HG03039 (cell line): ENCODE results near the gene EPHA2.

Experiments
- ATAC-seq: cut with Tn5 transposase; IDR thresholded peaks from one replicate; pipeline ENCODE4 v1.9.1; 2021; ENCODE audit warnings: mild to moderate bottlenecking, moderate library complexity; ENCODE audit not compliant: unreplicated experiment

The EPHA2 gene

DNA sequence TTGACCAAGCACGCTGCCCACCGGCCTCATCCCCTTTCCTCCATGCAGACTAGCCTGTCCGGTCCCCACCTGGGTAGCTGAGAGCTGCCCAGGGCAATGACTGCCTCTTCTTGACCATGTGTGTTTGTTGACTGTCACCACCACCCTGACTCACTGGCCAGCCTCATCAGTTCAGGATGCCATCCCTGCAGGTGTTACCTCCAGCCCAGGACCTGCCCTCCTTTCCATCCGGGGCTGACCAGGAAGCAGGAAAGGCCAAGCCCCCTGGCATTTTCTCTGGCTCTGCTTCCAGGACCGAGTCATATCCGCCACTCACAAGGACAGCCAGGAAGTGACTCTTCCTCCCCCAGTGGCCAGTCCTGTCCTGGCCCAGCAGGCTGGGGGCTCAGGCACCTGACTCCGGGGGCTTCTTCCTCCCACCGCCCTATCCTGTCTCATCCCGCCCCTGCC, 17.1 kb downstream of the EPHA2 start:
- ATAC-seq, result no peak

DNA sequence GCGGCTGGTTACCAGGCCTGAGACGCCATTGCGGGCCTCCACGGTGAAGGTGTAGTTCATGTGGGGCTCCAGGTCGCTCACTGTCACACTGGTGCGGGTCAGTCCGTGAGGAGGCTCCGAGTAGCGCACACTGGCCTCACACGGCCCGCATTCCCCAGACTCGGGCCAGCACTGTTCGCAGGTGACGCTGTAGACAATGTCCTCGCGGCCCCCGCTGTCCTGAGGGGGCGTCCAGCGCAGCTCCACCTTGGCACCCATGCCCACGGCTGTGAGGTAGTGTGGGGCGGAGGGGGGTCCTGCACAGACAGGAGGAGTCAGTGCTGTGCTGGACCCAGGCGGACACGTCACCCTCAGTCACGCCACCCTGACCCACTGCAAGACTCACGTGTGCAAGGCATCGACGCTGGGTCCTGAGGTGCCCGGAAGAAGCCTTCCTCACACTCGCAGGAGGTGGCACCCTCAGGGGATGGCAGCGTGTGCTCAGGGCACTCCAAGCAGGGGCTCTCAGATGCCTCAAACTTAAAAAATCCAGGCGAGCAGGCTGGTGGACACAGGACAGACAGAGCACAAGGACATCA, 17.9 kb downstream of the EPHA2 start:
- no peak for ATAC-seq

DNA sequence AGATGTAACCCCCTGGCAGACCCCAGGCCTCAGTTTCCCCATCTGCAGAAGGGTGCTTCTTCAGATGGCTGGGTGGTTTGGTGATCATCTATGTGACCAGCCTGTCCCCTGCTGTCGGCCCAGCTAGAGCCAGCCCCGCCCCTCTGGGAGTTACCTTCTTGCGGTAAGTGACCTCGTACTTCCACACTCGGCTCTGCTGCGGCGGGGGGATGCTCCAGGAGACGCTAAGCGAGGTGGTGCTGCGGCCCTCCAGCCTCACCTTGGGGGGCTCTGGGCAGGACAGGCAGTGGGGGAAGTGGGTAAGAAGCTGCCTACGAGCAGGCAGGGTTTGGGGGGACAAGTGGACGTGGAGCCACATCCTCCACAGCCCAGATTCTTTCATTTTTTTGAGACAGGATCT, 20.4 kb downstream of the EPHA2 start:
- ATAC-seq, result no peak

DNA sequence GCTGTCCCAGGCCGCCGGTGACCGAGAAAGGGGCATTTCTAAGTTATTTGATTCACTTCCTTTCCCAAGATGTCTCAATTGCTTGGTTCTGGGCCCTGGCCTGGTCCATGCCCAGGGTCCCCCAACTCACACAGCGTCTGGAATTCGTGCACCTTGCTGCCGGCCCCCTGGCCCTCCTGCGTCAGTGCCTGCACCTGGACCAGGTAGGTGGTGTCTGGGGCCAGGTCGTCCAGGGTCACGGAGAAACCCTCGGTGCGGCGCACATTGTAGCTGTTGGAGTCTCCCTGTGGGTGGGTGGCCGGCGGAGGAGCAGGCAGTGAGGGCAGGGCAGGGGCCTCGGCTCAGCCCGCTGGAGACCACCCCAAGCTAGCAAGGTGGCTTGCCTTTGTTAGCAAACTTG, 21.0 kb downstream of the EPHA2 start:
- ATAC-seq, result no peak

DNA sequence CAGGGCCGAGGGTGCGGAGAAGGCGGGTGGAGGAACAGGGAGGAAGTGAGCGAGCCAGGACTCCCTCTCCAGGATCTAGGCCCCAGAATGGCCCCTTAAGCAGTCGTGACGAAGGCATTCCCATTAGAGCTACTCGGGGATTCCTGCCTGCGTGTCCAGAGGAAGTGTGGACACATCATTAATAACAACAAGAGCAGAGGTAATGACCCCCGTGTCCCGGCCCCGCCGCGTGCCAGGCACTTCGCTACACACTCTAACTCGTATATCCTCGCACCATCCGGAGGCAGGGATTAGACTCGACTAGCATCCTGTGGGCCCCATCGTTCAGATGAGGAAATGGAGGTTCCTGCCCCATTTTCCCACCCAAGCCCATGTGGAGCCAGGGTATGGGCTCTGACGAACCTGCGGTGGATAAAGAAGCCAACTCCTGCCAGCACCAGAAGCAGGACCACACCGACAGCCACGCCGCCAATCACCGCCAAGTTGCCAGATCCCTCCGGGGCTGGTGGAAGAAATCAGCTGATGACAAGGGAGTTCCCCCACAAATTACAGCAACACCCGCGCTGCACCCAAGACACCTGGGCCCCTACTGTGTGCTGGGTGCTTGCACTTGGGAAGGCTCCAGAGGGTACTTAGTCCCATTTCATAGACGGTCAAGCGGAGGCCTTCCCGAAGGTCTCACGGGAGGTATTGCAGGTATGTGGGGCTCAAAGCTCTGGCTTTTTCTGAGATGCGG, 21.6 kb downstream of the EPHA2 start:
- ATAC-seq, result no peak

DNA sequence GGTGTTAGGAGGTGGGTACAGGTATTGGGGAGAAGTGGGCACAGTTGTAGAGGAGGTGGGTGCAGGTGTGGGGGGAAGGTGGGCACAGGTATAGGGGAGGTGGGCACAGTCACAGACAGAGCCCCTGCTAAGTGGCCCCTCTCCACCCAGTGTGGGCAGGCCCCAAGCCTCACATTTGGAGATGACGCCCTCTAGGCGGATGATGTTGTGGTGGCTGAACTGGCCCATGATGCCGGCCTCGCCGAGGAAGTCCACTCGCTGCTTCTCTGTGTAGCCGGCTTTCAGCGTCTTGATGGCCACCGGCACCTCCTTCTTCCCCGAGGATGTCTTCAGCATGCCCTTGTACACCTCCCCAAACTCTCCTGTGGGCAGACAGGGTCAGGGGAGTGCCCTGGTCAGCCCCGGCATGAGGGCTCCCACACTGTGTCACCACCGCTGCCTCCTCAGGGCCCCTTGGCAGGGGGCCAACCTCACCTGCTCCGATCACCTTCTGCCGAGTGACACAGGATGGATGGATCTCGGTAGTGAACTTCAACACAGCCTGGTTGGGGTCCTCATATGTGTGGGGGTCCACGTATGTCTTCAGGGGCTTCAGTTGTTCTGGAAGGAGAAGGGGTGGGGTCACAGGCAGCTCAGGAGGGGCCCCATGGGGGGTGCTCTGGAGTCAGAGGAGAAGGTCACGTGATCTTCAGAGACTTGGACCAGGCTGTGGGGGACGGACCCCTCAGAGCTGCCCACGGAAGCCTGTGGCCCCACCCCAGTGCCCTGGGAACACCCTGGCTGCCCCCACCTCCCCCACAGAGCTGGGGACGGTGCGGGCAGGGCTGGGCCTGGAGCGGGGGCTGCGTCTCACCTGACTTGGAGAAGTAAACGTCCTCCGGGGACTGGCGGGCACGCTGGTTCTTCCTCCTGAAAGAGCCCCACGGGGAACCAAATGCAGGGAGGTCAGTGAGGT, 22.6 kb downstream of the EPHA2 start:
- ATAC-seq, result no peak

DNA sequence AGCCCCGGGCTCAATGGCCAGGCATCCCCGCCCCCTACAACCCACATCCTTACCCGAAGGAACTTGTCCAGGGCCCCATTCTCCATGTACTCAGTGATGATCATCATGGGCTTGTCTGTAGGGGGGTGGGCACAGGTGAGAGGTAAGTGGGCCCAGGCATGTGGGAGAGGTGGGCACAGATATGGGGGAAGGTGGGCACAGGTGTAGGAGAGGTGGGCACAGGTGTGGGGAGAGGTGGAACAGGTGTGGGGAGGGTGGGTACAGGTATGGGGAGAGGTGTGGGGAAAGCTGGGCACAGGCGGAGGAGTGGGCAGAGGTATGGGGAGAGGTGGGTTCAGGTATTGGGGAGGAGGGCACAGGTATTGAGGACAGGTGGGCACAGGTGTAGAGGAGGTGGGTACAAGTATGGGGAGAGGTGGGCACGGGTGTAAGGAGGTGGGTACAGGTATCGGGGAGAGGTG, 23.5 kb downstream of the EPHA2 start:
- ATAC-seq, result no peak

DNA sequence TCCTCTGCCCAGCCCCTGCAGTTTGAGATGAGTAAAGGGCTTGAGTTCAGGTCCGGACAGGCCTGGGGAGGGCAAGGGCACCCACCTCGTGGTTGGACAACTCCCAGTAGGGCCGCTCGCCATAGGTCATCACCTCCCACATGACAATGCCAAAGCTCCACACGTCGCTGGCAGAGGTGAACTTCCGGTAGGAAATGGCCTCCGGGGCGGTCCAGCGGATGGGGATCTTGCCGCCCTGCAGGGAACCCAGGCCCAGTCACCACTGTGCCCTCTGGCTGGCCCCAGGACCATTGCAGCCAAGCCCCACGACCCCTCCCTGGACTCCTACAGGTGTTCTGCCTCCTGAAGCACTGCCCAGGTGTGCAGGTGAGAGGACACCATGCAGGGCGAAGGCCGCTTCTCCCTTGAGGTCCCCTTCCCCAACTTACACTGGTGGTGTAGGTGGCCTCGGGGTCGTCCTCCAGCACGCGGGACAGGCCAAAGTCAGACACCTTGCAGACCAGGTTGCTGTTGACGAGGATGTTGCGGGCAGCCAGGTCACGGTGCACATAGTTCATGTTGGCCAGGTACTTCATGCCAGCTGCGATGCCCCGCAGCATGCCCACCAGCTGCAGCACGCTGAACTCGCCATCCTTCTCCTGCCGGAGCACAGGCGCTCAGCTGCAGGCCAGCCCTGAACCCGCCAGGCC, 24.1 kb downstream of the EPHA2 start:
- ATAC-seq, result no peak

DNA sequence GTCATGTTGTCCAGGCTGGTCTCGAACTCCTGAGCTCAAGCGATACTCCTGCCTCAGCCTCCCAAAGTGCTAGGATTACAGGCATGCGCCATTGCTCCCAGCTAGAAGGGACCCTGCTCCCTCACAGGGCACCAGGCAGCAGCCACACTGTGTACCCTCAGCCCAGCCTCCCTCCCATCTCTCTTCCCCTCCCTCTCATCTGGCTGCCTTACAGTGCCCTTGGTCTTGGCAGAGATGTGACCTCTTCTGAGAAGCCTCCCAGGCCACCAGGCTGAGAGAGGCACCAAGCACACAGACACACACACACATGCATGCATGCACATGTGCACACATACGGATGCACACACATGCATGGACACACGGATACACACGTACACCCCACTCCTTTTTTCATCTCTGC, 25.0 kb downstream of the EPHA2 start:
- no peak for ATAC-seq

DNA sequence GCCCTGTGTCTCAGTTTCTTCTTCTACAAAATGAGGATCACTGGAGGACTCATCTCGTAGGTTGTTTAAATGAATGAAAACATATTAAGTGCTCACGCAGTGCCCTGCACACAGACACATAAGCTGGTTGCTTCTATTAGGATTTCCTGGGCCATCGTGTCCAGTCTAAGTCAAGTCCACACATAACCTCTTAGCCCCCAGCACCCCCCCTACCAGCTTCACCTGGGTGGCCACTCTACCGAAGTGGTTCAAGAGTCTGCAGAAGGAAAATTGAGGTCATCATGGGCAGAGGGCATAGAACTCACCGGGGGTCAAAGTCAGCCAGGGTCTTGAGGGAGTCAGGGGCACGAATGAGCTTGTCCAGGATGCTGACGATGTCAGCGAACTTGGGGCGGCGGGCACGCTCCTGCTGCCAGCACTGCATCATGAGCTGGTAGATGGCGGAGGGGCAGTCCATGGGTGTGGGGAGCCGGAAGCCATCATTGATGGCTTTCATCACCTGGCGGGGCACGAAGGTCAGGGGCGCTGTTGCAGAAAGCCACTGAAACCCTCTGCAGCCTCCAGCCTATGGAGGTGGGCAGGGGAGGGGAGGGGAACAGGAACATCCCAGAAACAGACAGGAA, 25.8 kb downstream of the EPHA2 start:
- ATAC-seq, result no peak

DNA sequence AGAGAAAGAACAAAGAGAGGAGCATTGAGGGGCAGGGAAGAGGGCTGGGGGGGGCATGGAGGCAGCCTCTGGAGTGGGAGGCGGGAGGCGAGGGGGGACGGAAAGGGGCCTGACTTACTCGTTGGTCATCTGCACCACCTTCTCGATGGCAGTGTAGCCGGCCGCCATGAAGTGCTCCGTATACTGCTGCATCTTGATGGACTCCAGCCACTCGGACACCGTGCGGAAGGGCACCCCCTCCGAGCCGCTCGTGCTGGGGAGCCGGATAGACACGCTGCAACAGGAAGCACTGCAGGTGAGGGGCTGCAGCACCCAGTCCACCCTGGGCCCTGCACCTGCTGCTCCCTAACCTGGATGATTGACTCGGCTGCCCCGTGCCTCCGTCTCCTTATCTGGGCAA, 26.6 kb downstream of the EPHA2 start:
- ATAC-seq, result no peak

DNA sequence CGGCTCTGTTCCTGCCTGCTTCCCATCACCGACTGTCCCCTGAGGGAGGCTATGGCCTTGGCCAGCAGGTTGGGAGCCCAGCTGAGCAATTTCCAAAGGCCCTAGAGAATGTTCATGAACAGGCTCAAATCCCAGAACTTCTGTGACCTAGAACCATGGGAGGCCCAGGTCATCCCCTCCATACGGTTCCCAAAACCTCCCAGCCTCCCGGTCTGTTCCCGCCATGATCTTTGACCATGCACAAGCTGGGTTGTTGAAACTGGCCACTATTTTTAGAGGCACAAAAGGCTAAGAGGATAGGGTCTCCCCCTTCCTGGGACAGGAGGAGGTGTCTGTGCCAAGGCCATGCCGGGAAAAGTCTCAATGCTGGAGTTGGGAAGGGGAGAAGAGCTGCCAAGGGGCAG, 27.5 kb downstream of the EPHA2 start:
- ATAC-seq, result no peak

DNA sequence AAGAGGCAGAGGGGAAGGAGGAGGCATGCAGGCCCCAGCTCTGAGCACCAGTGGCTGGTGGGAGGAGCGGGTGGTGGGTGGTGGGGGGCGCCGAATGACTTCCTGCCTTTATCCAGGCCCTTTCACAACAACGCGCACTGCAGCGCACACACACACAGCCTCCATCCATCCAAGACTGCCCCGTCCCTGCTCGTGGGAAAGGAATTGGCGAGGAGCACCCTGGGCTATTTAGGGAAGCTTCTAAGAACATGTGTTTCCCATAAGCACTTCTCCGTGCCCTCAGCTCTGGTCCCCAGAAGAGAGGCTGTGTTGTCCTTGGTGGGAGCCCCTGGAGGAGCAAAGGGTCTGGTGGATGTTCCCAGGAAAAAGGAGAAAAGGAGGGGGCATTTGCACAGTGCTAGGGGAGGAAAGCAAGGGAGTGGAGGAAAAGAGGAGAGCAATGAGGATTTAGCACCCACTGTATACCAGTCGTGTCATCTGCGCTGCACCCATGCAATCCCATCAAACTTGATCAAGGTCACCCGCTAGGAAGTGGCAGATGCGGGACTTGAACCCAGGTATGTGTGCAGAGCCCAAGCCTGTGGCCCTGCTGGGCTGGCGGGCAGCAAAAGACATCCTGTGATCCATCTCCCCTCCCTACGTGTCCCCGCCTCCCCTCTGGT, 28.1 kb downstream of the EPHA2 start:
- no peak for ATAC-seq

DNA sequence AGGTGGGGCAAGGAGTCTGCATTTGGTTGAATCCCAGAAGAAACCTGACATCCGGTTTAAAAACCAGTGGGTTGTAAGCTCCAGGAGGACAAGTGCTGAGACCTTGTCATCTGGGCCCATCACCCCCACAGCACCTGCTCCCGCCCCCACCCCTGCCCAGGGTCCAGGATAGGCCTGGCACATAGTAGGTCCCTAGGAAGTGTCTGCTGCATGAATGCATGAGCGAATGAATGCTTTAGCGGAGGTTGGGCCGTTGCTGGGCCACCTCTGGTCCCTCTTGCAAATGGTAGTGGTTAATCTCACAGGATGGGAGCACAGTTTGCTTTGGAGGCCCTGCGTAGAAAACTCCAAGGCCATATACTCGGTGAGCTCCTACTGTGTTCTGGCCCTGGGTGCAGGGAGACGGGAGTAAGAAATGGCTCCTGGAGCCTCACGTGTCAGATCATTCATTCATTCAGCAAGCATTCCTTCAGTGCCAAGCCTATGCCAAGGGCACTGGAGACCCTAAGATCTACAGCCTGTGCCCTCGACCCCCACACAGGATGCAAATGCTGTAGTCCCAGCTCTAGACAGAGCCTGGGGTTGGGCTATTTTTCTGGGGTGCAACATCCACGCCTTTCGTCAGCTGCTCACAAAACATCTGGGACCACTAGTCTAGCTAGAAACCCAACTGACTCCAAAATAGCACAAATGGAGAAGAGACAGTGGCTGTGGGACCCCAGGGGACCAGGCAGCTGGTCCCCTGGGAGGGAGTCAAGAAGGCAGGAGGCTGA, 28.9 kb downstream of the EPHA2 start:
- no peak for ATAC-seq

DNA sequence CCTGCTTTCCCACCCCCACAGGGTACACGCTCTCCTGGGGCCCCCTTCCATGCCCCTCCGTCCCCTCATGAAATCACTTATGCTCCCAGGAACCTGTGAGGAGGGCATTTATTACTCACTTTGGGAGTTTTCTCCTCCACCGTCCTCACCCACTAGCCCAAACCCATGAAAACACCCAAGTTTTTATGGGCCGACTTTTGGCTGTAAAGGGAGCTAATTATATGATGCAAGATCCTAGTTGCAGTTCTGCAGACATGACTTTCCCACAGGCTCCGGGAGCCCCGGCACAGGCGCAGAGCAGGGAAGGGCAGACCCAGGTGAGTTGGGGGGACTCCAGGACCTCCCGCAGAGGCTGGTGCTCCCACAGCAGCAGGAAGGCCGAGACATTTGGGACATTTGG, 29.7 kb downstream of the EPHA2 start:
- no peak for ATAC-seq

DNA sequence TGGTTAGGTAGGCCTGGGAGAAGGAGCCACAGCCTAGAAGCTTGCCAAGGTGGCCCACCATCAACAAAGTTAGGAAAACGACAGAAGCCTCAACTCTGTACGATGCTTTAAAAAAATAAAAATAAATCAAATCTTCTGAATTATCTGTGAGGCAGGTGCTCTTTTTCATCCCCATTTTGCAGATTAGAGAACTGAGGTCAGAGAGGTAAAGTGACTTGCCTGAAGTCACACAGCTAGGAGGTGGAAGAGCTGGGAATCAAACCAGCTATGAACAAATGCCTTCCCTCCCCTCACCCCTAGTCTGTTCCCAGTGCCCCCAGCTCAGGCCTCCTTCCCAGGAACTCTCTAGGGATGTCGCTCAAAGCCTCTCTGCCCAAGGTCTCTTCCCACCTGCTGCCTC, 30.4 kb downstream of the EPHA2 start:
- no peak for ATAC-seq

DNA sequence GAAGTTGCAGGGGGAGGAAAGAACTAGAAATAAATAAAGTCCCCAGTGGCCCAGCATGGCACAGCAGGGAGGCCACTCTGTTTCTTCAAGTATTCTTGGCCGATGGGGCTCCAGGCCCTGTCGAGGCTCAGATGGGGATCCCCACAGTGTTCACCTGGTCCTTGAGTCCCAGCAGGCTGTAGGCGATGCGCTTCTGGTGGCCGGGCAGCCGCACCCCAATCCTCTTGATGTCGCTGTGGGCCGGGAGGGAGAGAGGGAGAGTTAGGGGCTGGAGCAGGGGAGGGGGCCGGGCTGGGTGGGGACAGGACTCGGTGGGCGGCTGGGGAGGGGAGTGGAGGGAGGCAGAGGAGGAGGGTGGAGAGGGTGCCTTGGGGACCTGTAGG, 30.8 kb downstream of the EPHA2 start:
- no peak for ATAC-seq

DNA sequence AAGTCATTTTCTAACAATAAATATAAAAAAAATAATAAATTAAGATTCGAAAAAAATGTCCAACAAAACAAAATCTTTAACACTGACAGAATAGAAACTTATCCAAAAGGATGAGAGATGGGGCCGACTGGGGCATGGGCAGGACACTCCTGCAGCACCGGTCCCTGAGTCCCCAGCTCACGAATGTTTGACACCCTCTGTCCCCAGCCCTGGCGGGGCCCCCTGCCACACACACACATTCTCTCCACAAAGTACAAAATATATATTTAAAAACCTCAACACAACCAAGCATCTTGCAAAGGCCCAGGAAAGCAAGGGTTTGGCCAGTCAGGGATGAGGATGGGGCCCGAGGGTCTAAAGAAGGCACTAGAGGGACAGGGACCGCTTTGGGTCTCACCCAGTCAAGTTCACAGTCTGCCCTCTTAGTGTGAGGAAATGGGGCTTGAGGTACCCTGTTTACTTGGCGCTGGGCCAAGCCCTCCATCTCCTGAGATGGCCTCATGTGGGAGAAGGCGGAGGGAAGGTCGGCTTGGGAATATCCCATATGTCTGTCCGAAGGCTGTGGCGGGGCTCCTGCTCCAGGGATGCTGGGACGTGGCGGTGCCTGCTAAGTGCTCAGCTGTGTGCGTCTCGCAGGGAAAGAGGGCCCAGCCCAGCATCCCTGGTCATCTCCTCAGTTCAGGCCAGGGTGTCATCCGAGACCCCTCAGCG, 31.3 kb downstream of the EPHA2 start:
- no peak for ATAC-seq

DNA sequence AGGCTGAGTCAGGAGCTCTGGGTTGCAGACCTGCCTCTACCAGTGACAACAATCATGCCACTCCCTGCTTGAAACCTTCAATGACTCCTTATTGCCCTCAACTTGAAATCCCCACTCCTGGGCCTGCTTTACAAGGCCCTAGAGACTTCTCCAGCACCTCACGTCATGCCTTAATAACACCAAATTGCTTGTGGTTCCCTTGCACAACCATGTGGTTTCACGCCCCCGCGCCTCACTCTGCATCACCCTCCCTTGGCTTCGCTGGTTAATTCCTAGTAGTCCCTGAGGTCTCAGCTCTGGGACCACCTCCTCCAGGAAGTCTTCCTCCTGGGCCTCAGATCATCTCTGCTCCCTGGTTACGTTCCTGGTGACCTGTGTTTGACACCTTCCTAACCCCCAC, 33.0 kb downstream of the EPHA2 start:
- no peak for ATAC-seq
